Tibial artery (tissue), 4 donors: Measurements from ENCODE around the gene EPHA6.
"Not testable (repeated sequence)": the region's sequence is repeated elsewhere in the genome, so short reads cannot be mapped to it uniquely, and the experiment has no call there.

ENCODE experiments used
- DNase-seq, 2 donors: peaks; one replicate each; pipeline ENCODE4 v3.0.0-alpha.2; 2019
- H3K27ac ChIP-seq, 2 donors: fragments of 200-600 bp; sonication (generic) in 1 of 2; 1 replicate in 1 of 2; 2 replicates in 1 of 2; pipeline ENCODE4 v1.5.1; 2018 to 2019; ENCODE audit warnings: mild to moderate bottlenecking in 1 of 2
- H3K27me3 ChIP-seq, 2 donors: fragments of 200-600 bp; sonication (generic) in 1 of 2; one replicate each; pipeline versions ENCODE4 v1.5.1 to v1.6.0; 2016 to 2019
- H3K36me3 ChIP-seq, 3 donors: fragments of 200-600 bp; sonication (generic) in 2 of 3; one replicate each; pipeline ENCODE4 v1.5.1; 2016 to 2019; ENCODE audit warnings: mild to moderate bottlenecking in 2 of 3
- H3K4me1 ChIP-seq, 4 donors: fragments of 200-600 bp; sonication (generic) in 2 of 4; 1 replicate in 3 of 4; 2 replicates in 1 of 4; pipeline ENCODE4 v1.5.1; 2016 to 2019
- H3K4me3 ChIP-seq, 2 donors: fragments of 200-600 bp; sonication (generic) in 1 of 2; 1 replicate in 1 of 2; 2 replicates in 1 of 2; pipeline ENCODE4 v1.5.1; 2018 to 2019; ENCODE audit warnings: mild to moderate bottlenecking in 2 of 2
- H3K9me3 ChIP-seq, 3 donors: fragments of 200-600 bp; sonication (generic) in 1 of 3; one replicate each; pipeline ENCODE4 v1.5.1; 2016 to 2019
- CTCF ChIP-seq, 2 experiments: fragments of 200-600 bp in 1 of 2; fragments of 450-650 bp in 1 of 2; IDR thresholded peaks; one replicate each; pipeline ENCODE4 v1.5.1; 2017 to 2019; ENCODE audit warnings: antibody characterized with exemption in 2 of 2, mild to moderate bottlenecking in 1 of 2, moderate library complexity in 1 of 2
- intact Hi-C: fragments of 100-400 bp; cut with DNase I; formaldehyde crosslinking; loops from one replicate; pipeline ENCODE4 v1.15.0; 2023; ENCODE audit warnings: low total_unique reads

Gene EPHA6

GRCh38 chr3:97495896-97496295 lies 681.5 kb downstream of the EPHA6 start:
- no peaks in the 10 kb centered on the region for H3K4me1 ChIP-seq
- no peak for TF ChIP-seq CTCF (IDR thresholded peaks at IDR 0.05)
- intact Hi-C loops, result no loop called here

GRCh38 chr3:97497138-97497537 lies 682.7 kb downstream of the EPHA6 start:
- Histone ChIP-seq H3K9me3 (no peaks in the 10 kb centered on the region), H3K4me3 (no peak overlapping the region), H3K36me3 (no peaks in the 10 kb centered on the region), H3K27me3 (no peaks in the 10 kb centered on the region), H3K27ac (no peak overlapping the region), H3K4me1 (no peaks in the 10 kb centered on the region)
- DNase-seq, result no peak
- intact Hi-C loops, result no loop called here
- no peak for TF ChIP-seq CTCF (IDR thresholded peaks at IDR 0.05)

More at GRCh38 chr3:97495896-97496295, 681.5 kb downstream of the EPHA6 start:
- H3K9me3 ChIP-seq, result no peaks in the 10 kb centered on the region
- no peak overlapping the region for H3K4me3 ChIP-seq
- DNase-seq, result no peak
- no peak overlapping the region for H3K27ac ChIP-seq
- no peaks in the 10 kb centered on the region for H3K36me3 ChIP-seq
- no peaks in the 10 kb centered on the region for H3K27me3 ChIP-seq

GRCh38 chr3:97504463-97504862 lies 690.1 kb downstream of the EPHA6 start:
- intact Hi-C loops, result no loop called here
- Histone ChIP-seq H3K4me1 (no peaks in the 10 kb centered on the region), H3K4me3 (no peak overlapping the region), H3K27me3 (no peaks in the 10 kb centered on the region), H3K27ac (no peak overlapping the region), H3K9me3 (peaks cover 0 to 19% (median 7%) of the 10 kb centered on the region in 3 donors), H3K36me3 (no peaks in the 10 kb centered on the region)
- no peak for TF ChIP-seq CTCF (IDR thresholded peaks at IDR 0.05)
- DNase-seq, result no peak

GRCh38 chr3:97510795-97511194 lies 696.4 kb downstream of the EPHA6 start:
- DNase-seq, result no peak
- Histone ChIP-seq H3K4me1 (no peaks in the 10 kb centered on the region), H3K4me3 (no peak overlapping the region), H3K36me3 (no peaks in the 10 kb centered on the region), H3K27me3 (no peaks in the 10 kb centered on the region), H3K9me3 (no peaks in the 10 kb centered on the region), H3K27ac (no peak overlapping the region)
- intact Hi-C loops, result no loop called here
- no peak for TF ChIP-seq CTCF (IDR thresholded peaks at IDR 0.05)

- no peaks in the 10 kb centered on the region for H3K27me3 ChIP-seq
- no peaks in the 10 kb centered on the region for H3K4me1 ChIP-seq
- intact Hi-C loops, result no loop called here
- no peak for DNase-seq
- no peaks in the 10 kb centered on the region for H3K36me3 ChIP-seq
- no peak overlapping the region for H3K27ac ChIP-seq
- no peak for TF ChIP-seq CTCF (IDR thresholded peaks at IDR 0.05)
- H3K4me3 ChIP-seq, result no peak overlapping the region
- H3K9me3 ChIP-seq, result no peaks in the 10 kb centered on the region
Observed at GRCh38 chr3:97515076-97515475, 700.7 kb downstream of the EPHA6 start.

GRCh38 chr3:97530691-97531090 lies 716.3 kb downstream of the EPHA6 start:
- no peak for TF ChIP-seq CTCF (IDR thresholded peaks at IDR 0.05)
- intact Hi-C loops, result no loop called here

GRCh38 chr3:97547573-97547972 lies 733.2 kb downstream of the EPHA6 start:
- H3K27ac ChIP-seq, DNase-seq, H3K4me1 ChIP-seq, intact Hi-C loops, H3K9me3 ChIP-seq, H3K27me3 ChIP-seq, H3K4me3 ChIP-seq, H3K36me3 ChIP-seq: not testable (repeated sequence)

More at GRCh38 chr3:97530691-97531090, 716.3 kb downstream of the EPHA6 start:
- H3K4me3 ChIP-seq, result no peak overlapping the region
- DNase-seq, result no peak
- H3K27me3 ChIP-seq, result no peaks in the 10 kb centered on the region
- no peaks in the 10 kb centered on the region for H3K36me3 ChIP-seq
- H3K9me3 ChIP-seq, result peaks cover 0 to 4% (median 0%) of the 10 kb centered on the region in 3 donors
- H3K4me1 ChIP-seq, result peaks cover 0 to 3% (median 0%) of the 10 kb centered on the region in 4 donors
- no peak overlapping the region for H3K27ac ChIP-seq
